DND-41 (cell line): ENCODE results near the gene LEMD2.

Source experiments
- EZH2 ChIP-seq: IDR thresholded peaks from 3 replicates; pipeline ENCODE4 v1.6.1; 2012; ENCODE audit warnings: borderline replicate concordance, low read depth, mild to moderate bottlenecking, moderate library complexity, low read length, inconsistent platforms; ENCODE audit not compliant: severe bottlenecking
- TF ChIP-seq, protein P1 (sequence below): IDR thresholded peaks from 2 replicates; pipeline ENCODE4 v1.5.1; 2012; ENCODE audit warnings: borderline replicate concordance, low read length, moderate library complexity, mild to moderate bottlenecking; ENCODE audit not compliant: poor library complexity, severe bottlenecking; ENCODE audit errors: extremely low read depth

DNA sequence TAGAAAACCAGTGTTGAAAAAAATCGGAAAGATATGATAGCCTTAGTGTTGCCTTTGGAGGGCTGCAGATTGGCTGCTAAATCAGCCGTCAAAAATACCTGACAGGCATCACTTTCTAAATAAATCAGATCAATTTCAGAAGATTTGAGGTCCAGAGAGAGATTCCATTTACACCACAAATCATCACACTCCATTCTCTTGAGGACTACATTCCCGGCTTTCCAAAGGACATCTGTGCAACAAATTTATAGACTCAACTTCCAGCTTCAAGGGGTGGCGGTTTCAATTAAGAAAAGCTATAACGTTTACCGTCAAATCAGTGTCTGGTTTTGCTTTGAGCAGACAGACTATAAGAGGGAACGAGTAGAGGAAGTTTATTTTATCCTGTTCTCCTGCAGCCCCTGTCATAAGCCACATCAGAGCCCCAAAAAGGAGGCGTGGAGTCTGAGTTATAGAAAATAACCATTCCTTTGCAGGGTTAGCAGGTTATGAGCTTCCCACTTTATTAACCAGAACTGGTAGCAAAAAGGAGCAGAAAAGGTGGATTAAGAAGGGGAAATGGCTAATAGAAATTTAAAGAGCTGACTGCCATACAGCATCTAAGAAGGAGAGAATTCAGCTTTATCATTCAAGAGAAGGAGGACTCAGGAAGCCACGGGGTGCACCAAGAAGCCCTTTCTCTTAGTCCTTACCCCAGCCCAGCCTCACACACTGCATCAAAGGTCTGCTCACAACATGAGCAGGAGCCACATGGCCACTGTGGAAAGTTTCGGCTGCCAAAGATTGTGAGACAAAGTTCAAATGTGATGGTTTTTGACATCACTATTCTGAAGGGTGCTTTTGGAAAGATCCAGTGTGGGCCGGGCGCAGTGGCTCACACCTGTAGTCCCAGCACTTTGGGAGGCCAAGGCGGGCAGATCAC, 64.6 kb downstream of the LEMD2 start:
- TF ChIP-seq, protein P1, sequence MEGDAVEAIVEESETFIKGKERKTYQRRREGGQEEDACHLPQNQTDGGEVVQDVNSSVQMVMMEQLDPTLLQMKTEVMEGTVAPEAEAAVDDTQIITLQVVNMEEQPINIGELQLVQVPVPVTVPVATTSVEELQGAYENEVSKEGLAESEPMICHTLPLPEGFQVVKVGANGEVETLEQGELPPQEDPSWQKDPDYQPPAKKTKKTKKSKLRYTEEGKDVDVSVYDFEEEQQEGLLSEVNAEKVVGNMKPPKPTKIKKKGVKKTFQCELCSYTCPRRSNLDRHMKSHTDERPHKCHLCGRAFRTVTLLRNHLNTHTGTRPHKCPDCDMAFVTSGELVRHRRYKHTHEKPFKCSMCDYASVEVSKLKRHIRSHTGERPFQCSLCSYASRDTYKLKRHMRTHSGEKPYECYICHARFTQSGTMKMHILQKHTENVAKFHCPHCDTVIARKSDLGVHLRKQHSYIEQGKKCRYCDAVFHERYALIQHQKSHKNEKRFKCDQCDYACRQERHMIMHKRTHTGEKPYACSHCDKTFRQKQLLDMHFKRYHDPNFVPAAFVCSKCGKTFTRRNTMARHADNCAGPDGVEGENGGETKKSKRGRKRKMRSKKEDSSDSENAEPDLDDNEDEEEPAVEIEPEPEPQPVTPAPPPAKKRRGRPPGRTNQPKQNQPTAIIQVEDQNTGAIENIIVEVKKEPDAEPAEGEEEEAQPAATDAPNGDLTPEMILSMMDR, result no peak
- TF ChIP-seq EZH2, result no peak
